ENCODE measurements around the gene GSTM4. TPM values are rescaled to one million over a fixed set of nuclear protein-coding genes. Genes with fewer than 3 reads are reported as not detected.

The GSTM4 gene
- 1 to 10 TPM; 3.7 to 6.9 (median 4.1) TPM for total RNA-seq

DNA sequence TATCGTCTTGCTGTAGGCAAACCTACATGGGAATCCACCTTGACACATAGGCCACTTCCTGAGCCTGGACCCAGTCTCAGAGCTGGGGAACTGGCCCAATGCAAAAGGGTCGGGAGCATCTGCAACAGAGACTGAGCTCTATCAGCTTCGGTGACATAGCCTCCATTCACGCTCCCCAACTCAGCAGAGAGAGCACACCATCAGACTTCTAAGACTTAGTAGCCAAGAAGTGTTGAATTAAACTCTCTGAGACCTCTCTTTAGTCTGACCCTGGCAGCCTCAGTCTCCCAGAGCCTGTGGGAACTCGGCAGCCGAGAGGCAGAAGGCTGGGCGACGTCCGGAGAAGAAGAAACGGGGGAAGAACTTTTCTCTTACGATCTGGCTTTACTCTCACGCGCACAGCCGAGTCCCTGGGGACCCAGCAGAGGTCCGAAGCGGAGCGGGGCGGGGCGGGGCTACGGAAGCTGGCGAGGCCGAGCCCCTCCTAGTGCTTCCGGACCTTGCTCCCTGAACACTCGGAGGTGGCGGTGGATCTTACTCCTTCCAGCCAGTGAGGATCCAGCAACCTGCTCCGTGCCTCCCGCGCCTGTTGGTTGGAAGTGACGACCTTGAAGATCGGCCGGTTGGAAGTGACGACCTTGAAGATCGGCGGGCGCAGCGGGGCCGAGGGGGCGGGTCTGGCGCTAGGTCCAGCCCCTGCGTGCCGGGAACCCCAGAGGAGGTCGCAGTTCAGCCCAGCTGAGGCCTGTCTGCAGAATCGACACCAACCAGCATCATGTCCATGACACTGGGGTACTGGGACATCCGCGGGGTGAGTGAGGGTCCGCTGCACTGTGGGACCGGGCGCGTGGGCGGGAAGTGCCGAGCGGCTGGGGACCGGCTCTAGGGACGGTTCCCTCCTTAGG is at the start of gene GSTM4:
Gene GSTM4, plus strand, starts transcription at position 485 of the 905 bp plus-strand sequence. Its CDS starts 291 bp downstream, at position 776.
- H3K4me1 Mint-ChIP-seq (ENCODE audit: low read depth) = peaks cover 16% of the 10 kb centered on the region
- peak; percentile 94 to 95 for ATAC-seq

GRCh38 chr1:109609881-109610280 is 46.0 kb upstream of the GSTM4 start:
- DNase-seq (no peak), ATAC-seq (no peak)
- no peaks in the 10 kb centered on the region for H3K36me3 Mint-ChIP-seq (ENCODE audit: insufficient read depth)
- no peak overlapping the region for H3K4me3 Mint-ChIP-seq
- no peaks in the 10 kb centered on the region for H3K27me3 Mint-ChIP-seq (ENCODE audit: low read depth)
- H3K4me1 Mint-ChIP-seq (ENCODE audit: low read depth) = no peaks in the 10 kb centered on the region
- H3K9me3 Mint-ChIP-seq = no peaks in the 10 kb centered on the region

More for the DNA sequence above, at the start of gene GSTM4:
- Mint-ChIP-seq H3K4me3 (peak within 1 kb of the TSS; percentile 88), H3K9me3 (no peaks in the 10 kb centered on the region), H3K36me3 (ENCODE audit: insufficient read depth) (peaks cover 5% of the 10 kb centered on the region), H3K27me3 (ENCODE audit: low read depth) (peaks cover 10% of the 10 kb centered on the region)
- DNase-seq = peak; percentile 43

DNA sequence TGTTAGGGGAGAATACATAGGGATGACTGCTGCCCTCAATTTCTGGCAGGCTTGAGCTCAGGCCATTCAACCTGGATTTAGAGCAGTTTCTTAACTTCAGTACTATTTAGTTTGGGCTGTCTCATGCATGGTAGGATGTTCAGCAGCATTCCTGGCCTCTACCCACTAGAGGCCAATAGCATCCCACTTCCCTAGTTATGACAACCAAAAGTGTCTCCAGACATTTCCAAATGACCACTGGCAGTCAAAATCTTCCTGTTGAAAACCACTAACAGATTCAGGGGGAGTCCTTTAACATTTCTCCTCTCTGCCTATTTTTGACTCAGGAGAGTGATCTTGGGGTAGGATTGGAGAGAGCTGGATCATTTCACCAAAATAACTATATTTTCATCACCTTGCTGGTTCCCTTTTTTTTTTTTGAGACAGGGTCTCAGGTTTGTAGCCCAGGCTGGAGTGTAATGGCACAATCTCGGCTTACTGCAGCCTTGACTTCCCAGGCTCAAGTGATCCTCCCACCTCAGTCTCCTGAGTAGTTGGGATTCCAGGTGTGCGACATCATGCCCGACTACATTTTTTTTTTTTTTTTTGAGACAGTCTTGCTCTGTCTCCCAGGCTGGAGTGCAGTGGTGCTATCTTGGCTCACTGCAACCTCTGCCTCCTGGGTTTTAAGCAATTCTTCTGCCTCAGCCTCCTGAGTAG is 45.1 kb upstream of the GSTM4 start:
- H3K27me3 Mint-ChIP-seq (ENCODE audit: low read depth) = no peaks in the 10 kb centered on the region
- DNase-seq = no peak
- H3K9me3 Mint-ChIP-seq = no peaks in the 10 kb centered on the region
- no peaks in the 10 kb centered on the region for H3K36me3 Mint-ChIP-seq (ENCODE audit: insufficient read depth)
- no peak overlapping the region for H3K4me3 Mint-ChIP-seq
- peaks cover 2% of the 10 kb centered on the region for H3K4me1 Mint-ChIP-seq (ENCODE audit: low read depth)
- ATAC-seq = no peak

GRCh38 chr1:109611308-109611990 is 44.5 kb upstream of the GSTM4 start:
- H3K9me3 Mint-ChIP-seq = no peaks in the 10 kb centered on the region
- no peaks in the 10 kb centered on the region for H3K27me3 Mint-ChIP-seq (ENCODE audit: low read depth)
- no peak for ATAC-seq
- H3K4me3 Mint-ChIP-seq = no peak overlapping the region
- peaks cover 9% of the 10 kb centered on the region for H3K4me1 Mint-ChIP-seq (ENCODE audit: low read depth)
- no peaks in the 10 kb centered on the region for H3K36me3 Mint-ChIP-seq (ENCODE audit: insufficient read depth)
- no peak for DNase-seq

- Mint-ChIP-seq H3K27me3 (ENCODE audit: low read depth) (no peaks in the 10 kb centered on the region), H3K4me1 (ENCODE audit: low read depth) (peaks cover 28% of the 10 kb centered on the region), H3K9me3 (no peaks in the 10 kb centered on the region), H3K36me3 (ENCODE audit: insufficient read depth) (no peaks in the 10 kb centered on the region), H3K4me3 (no peak overlapping the region)
- ATAC-seq = no peak
- no peak for DNase-seq
These were observed 42.3 kb upstream of the GSTM4 start for GRCh38 chr1:109613361-109614147.

- H3K4me3 Mint-ChIP-seq = no peak overlapping the region
- no peaks in the 10 kb centered on the region for H3K9me3 Mint-ChIP-seq
- H3K4me1 Mint-ChIP-seq (ENCODE audit: low read depth) = peaks cover 37% of the 10 kb centered on the region
- DNase-seq = no peak
- H3K36me3 Mint-ChIP-seq (ENCODE audit: insufficient read depth) = no peaks in the 10 kb centered on the region
- H3K27me3 Mint-ChIP-seq (ENCODE audit: low read depth) = no peaks in the 10 kb centered on the region
- ATAC-seq = no peak
These were observed 40.0 kb upstream of the GSTM4 start for GRCh38 chr1:109615879-109616278.

DNA sequence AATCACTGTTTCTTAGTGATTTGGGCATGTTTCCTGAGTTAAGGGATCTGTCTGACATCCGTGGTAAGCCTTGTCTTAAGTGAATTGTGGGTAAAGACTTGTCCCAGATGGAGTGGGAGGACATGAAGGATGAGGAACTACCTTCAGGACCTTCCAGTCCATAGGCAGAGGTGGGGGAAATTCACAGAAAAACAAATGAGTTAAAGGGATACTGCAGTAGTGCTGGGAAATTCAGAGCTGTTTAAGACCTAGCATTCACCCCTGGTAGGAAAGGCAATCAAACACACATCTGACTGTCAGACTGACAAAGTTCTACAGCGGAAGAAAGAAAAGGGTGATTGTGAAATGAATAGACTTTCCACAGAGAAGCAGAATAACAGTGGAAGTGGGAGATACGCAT is 39.5 kb upstream of the GSTM4 start:
- Mint-ChIP-seq H3K4me3 (no peak overlapping the region), H3K4me1 (ENCODE audit: low read depth) (peaks cover 37% of the 10 kb centered on the region), H3K9me3 (no peaks in the 10 kb centered on the region), H3K36me3 (ENCODE audit: insufficient read depth) (no peaks in the 10 kb centered on the region), H3K27me3 (ENCODE audit: low read depth) (no peaks in the 10 kb centered on the region)
- DNase-seq = no peak
- no peak for ATAC-seq

DNA sequence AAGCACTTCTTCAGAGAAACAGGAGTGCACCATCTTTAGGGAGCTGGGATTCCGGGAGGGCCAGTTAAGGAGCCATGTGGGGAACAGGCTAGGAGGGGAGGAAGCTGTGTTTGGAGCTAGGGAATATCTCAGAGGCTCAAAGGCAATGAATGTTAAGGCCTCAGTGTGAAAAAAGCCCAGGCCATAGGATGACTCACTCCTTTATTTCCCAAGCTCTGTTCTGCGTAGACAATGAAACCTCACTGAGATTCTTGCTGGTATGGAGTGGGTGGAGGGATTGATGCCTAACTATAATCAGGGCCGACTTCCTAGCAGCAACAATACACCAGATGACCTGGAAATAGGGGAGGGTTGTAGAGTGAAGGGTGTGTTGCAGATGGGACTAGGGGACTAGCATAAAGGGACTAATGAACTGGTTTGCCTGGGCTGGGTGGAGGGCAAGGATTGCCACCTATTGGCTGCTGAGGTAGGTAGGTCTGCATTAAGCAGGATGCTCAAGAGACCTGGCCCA is 38.6 kb upstream of the GSTM4 start:
- Mint-ChIP-seq H3K4me3 (no peak overlapping the region), H3K36me3 (ENCODE audit: insufficient read depth) (peaks cover 4% of the 10 kb centered on the region), H3K9me3 (no peaks in the 10 kb centered on the region), H3K27me3 (ENCODE audit: low read depth) (no peaks in the 10 kb centered on the region), H3K4me1 (ENCODE audit: low read depth) (peaks cover 45% of the 10 kb centered on the region)
- DNase-seq (no peak), ATAC-seq (peak in 1 of 2 donors; percentile 9)

GRCh38 chr1:109618661-109619575 is 37.0 kb upstream of the GSTM4 start:
- H3K36me3 Mint-ChIP-seq (ENCODE audit: insufficient read depth) = peaks cover 4% of the 10 kb centered on the region
- H3K27me3 Mint-ChIP-seq (ENCODE audit: low read depth) = no peaks in the 10 kb centered on the region
- DNase-seq = no peak
- peaks cover 61% of the 10 kb centered on the region for H3K4me1 Mint-ChIP-seq (ENCODE audit: low read depth)
- ATAC-seq = no peak
- peak overlapping the region; percentile 97 for H3K4me3 Mint-ChIP-seq
- no peaks in the 10 kb centered on the region for H3K9me3 Mint-ChIP-seq

- no peaks in the 10 kb centered on the region for H3K27me3 Mint-ChIP-seq (ENCODE audit: low read depth)
- peaks cover 4% of the 10 kb centered on the region for H3K36me3 Mint-ChIP-seq (ENCODE audit: insufficient read depth)
- no peaks in the 10 kb centered on the region for H3K9me3 Mint-ChIP-seq
- H3K4me3 Mint-ChIP-seq = peak within 1 kb of the TSS; percentile 97
- H3K4me1 Mint-ChIP-seq (ENCODE audit: low read depth) = peaks cover 69% of the 10 kb centered on the region
- DNase-seq (peak; percentile 66), ATAC-seq (peak; percentile 39 to 47)
These were observed 36.1 kb upstream of the GSTM4 start, which contains the start of the genes AMPD2 and GNAT2 for GRCh38 chr1:109619576-109620400. AMPD2 (plus strand) TSS chr1:109619837; CDS start chr1:109621176, 1,339 bp downstream. GNAT2 (minus strand) TSS chr1:109619616; CDS start chr1:109612870, 6,746 bp downstream.

DNA sequence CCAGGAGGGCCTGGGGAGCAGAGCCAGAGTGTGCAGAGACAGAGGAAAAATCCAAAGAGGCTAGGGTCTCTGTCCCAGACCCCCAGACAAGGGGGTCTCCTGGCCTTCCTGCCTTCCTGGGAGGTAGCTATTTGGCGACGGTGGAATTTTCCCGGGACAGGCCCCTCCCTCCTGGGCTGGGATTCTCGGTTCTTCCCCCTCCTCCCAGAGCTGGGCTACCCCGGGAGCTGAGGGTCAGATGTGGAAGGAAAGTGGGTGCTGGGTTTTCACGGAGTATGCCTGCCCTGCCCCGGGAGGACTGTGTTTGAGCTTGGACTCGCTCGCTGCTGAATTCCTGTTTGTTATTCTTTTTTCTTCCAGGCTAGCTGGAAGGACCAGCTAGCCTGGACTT is 35.5 kb upstream of the GSTM4 start:
- H3K4me3 Mint-ChIP-seq = peak overlapping the region; percentile 97
- H3K36me3 Mint-ChIP-seq (ENCODE audit: insufficient read depth) = peaks cover 4% of the 10 kb centered on the region
- H3K27me3 Mint-ChIP-seq (ENCODE audit: low read depth) = no peaks in the 10 kb centered on the region
- peaks cover 70% of the 10 kb centered on the region for H3K4me1 Mint-ChIP-seq (ENCODE audit: low read depth)
- ATAC-seq (peak in 1 of 2 donors; percentile 0), DNase-seq (no peak)
- H3K9me3 Mint-ChIP-seq = no peaks in the 10 kb centered on the region

DNA sequence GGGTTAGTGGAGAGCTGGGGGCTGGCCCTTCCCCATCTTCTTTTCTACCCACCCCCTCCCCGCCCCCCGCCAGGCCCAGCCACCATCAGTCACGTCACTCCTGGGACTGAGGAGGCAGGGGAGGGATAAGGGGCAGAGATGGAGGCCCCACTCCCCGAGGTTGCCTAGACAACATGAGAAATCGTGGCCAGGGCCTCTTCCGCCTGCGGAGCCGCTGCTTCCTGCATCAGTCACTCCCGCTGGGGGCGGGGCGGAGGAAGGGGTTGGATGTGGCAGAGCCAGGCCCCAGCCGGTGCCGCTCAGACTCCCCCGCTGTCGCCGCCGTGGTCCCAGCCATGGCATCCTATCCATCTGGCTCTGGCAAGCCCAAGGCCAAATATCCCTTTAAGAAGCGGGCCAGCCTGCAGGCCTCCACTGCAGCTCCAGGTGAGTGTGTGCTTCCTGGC is 35.0 kb upstream of the GSTM4 start:
- Mint-ChIP-seq H3K9me3 (no peaks in the 10 kb centered on the region), H3K36me3 (ENCODE audit: insufficient read depth) (peaks cover 5% of the 10 kb centered on the region), H3K27me3 (ENCODE audit: low read depth) (no peaks in the 10 kb centered on the region), H3K4me1 (ENCODE audit: low read depth) (peaks cover 70% of the 10 kb centered on the region), H3K4me3 (peak overlapping the region; percentile 97)
- DNase-seq (peak; percentile 96), ATAC-seq (peak; percentile 92)

Measured in activated T-cell treated with anti-CD3 and anti-CD28 coated beads, Interleukin-2, amount 50 U/mL, for 4 hours (primary cell).